A549 (cell line): Measurements from ENCODE around the gene NR2C2. TPM values are rescaled to one million over a fixed set of nuclear protein-coding genes. Genes with fewer than 3 reads are reported as not detected.

ENCODE experiments used
- ATAC-seq, 2 experiments: fragments of 200-7000 bp in 1 of 2; fragments of >200 bp in 1 of 2; cut with Nextera tagmentation in 1 of 2; cut with Tn5 transposase in 1 of 2; 3 replicates each; pipeline versions ENCODE4 v1.8.0 to v1.9.1; 2018 to 2020; ENCODE audit warnings: mild to moderate bottlenecking in 1 of 2, moderate library complexity in 1 of 2
- CTCF ChIA-PET: fragments of 300-600 bp; sonication (Branson Sonifier 250); formaldehyde crosslinking; extraction: SDS; loops from one replicate; lab custom pipeline; 2021; ENCODE audit warnings: antibody characterized with exemption, inconsistent platforms; lab: Yijun Ruan, JAX
- POLR2A ChIA-PET: fragments of 350-600 bp; formaldehyde crosslinking; extraction: SDS; loops from one replicate; lab custom pipeline; 2021; ENCODE audit warnings: antibody characterized with exemption, inconsistent platforms; lab: Yijun Ruan, JAX
- DNase-seq, 2 experiments: peaks; one replicate each; pipeline versions ENCODE4 v3.0.0 to v3.0.0-alpha.2; 2011 to 2016; ENCODE audit warnings: low read depth in 1 of 2, low spot score in 1 of 2
- FAIRE-seq: peaks from 2 replicates; lab custom pipeline; 2011; peaks lifted over from hg19 to GRCh38; lab: Jason Lieb, UNC
- H3K27ac ChIP-seq, 2 experiments: fragments of >200 bp; sonication (Bioruptor Twin); formaldehyde crosslinking; 3 replicates each; pipeline ENCODE4 v1.5.1; 2016 to 2017
- H3K4me1 ChIP-seq: fragments of >200 bp; sonication (Bioruptor Twin); formaldehyde crosslinking; 3 replicates; pipeline ENCODE4 v1.6.1; 2016
- H3K4me2 ChIP-seq: fragments of >200 bp; sonication (Bioruptor Twin); formaldehyde crosslinking; 3 replicates; pipeline ENCODE4 v1.6.1; 2016
- H3K4me3 ChIP-seq: fragments of >200 bp; sonication (Bioruptor Twin); formaldehyde crosslinking; 3 replicates; pipeline ENCODE4 v1.5.1; 2016
- H3K9me3 ChIP-seq: fragments of >200 bp; sonication (Bioruptor Twin); formaldehyde crosslinking; 3 replicates; pipeline ENCODE4 v1.6.1; 2016
- CBX2 ChIP-seq: fragments of 200-600 bp; sonication (generic); IDR thresholded peaks from 2 replicates; pipeline ENCODE4 v1.6.1; 2016; ENCODE audit warnings: low read depth, mild to moderate bottlenecking, borderline replicate concordance
- EHF ChIP-seq: fragments of 250-450 bp; sonication (Bioruptor Pico); IDR thresholded peaks from 2 replicates; pipeline ENCODE4 v1.5.0; 2020; ENCODE audit warnings: mild to moderate bottlenecking
- ESRRA ChIP-seq: fragments of 150-350 bp; IDR thresholded peaks from 2 replicates; pipeline ENCODE4 v1.6.1; 2014; ENCODE audit warnings: mild to moderate bottlenecking, low read length, borderline replicate concordance
- GATA3 ChIP-seq: IDR thresholded peaks from 2 replicates; pipeline ENCODE4 v1.6.1; 2012; ENCODE audit warnings: borderline replicate concordance
- HOXB13 ChIP-seq: fragments of 250-450 bp; sonication (Bioruptor Pico); IDR thresholded peaks from 2 replicates; pipeline ENCODE4 v1.5.0; 2020; ENCODE audit warnings: low read depth, mild to moderate bottlenecking, moderate library complexity
- HOXB5 ChIP-seq: fragments of 250-450 bp; sonication (Bioruptor Pico); IDR thresholded peaks from 2 replicates; pipeline ENCODE4 v1.5.0; 2020; ENCODE audit warnings: mild to moderate bottlenecking, moderate library complexity
- JUNB ChIP-seq: fragments of >200 bp; sonication (Bioruptor Twin); formaldehyde crosslinking; IDR thresholded peaks from 2 replicates; pipeline ENCODE4 v1.6.1; 2016
- KDM5A ChIP-seq: fragments of 200-600 bp; sonication (generic); IDR thresholded peaks from 2 replicates; pipeline ENCODE4 v1.6.1; 2016; ENCODE audit warnings: antibody characterized with exemption, mild to moderate bottlenecking
- MAFK ChIP-seq: fragments of 450-650 bp; IDR thresholded peaks from 2 replicates; pipeline ENCODE4 v1.6.1; 2014; ENCODE audit not compliant: partially characterized antibody
- MAZ ChIP-seq: fragments of 150-350 bp; IDR thresholded peaks from 2 replicates; pipeline ENCODE4 v1.6.1; 2014; ENCODE audit warnings: antibody characterized with exemption, low read depth, low read length, borderline replicate concordance
- NFE2L2 ChIP-seq: fragments of 150-350 bp; conservative IDR thresholded peaks from 2 replicates; pipeline ENCODE4 v1.6.1; 2014; ENCODE audit warnings: low read length
- NPAS2 ChIP-seq: fragments of 250-450 bp; sonication (Bioruptor Pico); IDR thresholded peaks from 2 replicates; pipeline ENCODE4 v1.8.0; 2022; ENCODE audit warnings: mild to moderate bottlenecking, moderate library complexity, borderline replicate concordance
- NR3C1 ChIP-seq: fragments of >200 bp; sonication (Bioruptor Twin); formaldehyde crosslinking; IDR thresholded peaks from 3 replicates; pipeline ENCODE4 v1.6.1; 2017
- POLR2A ChIP-seq: IDR thresholded peaks from 2 replicates; pipeline ENCODE4 v1.6.1; 2012; ENCODE audit warnings: mild to moderate bottlenecking, low read length
- RARB ChIP-seq: fragments of 250-450 bp; sonication (Bioruptor Pico); IDR thresholded peaks from 2 replicates; pipeline ENCODE4 v1.8.0; 2021; ENCODE audit warnings: mild to moderate bottlenecking, moderate library complexity
- RFX5 ChIP-seq: fragments of 450-650 bp; IDR thresholded peaks from 2 replicates; pipeline ENCODE4 v1.7.1; 2014; ENCODE audit warnings: antibody characterized with exemption, mild to moderate bottlenecking, moderate library complexity
- ZC3H11A ChIP-seq: fragments of 450-650 bp; IDR thresholded peaks from 2 replicates; pipeline ENCODE4 v1.6.1; 2014; ENCODE audit warnings: antibody characterized with exemption, mild to moderate bottlenecking
- ZFP36 ChIP-seq: fragments of 450-650 bp; IDR thresholded peaks from 2 replicates; pipeline ENCODE4 v1.6.1; 2014; ENCODE audit warnings: borderline replicate concordance; ENCODE audit not compliant: partially characterized antibody
- WGBS: methylation state at CpG from one replicate; pipeline ENCODE4 v1.1.6; 2017; ENCODE audit errors: missing lambda C conversion rate; 5-methylcytosine and 5-hydroxymethylcytosine counted together
- polyA plus RNA-seq, 4 experiments: library from polyadenylated mRNA; depleted of rRNA in 3 of 4; stranded (reverse); fragments of >200 nt; fragmentation: RNase III in 1 of 4; extraction: RNeasy Plus Mini Kit Qiagen cat#74134 plus additional on column Dnase treatment in 1 of 4; gene quantifications; 2 replicates in 3 of 4; 3 replicates in 1 of 4; pipeline ENCODE4 v1.2.3, GENCODE V29; 2011 to 2017
- TF ChIP-seq, protein P1 (sequence below): fragments of 250-450 bp; sonication (Bioruptor Pico); IDR thresholded peaks from 2 replicates; pipeline ENCODE4 v1.5.0; 2021; ENCODE audit warnings: mild to moderate bottlenecking, moderate library complexity, borderline replicate concordance
- TF ChIP-seq, protein P2 (sequence below): fragments of >200 bp; sonication (Bioruptor Twin); formaldehyde crosslinking; IDR thresholded peaks from 3 replicates; pipeline ENCODE4 v1.6.1; 2016
- TF ChIP-seq, protein P3 (sequence below): IDR thresholded peaks from 2 replicates; pipeline ENCODE4 v1.6.1; 2012
- TF ChIP-seq, protein P4 (sequence below): fragments of >200 bp; sonication (Bioruptor Twin); formaldehyde crosslinking; IDR thresholded peaks from 2 replicates; pipeline ENCODE4 v1.6.1; 2016
- TF ChIP-seq, protein P5 (sequence below): fragments of 150-350 bp; IDR thresholded peaks from 2 replicates; pipeline ENCODE4 v1.6.1; 2014; ENCODE audit warnings: low read depth, mild to moderate bottlenecking, low read length
- TF ChIP-seq, protein P6 (sequence below): IDR thresholded peaks from 2 replicates; pipeline ENCODE4 v1.6.1; 2012
- TF ChIP-seq, protein P7 (sequence below): fragments of >200 bp; sonication (Bioruptor Twin); formaldehyde crosslinking; IDR thresholded peaks from 3 replicates; pipeline ENCODE4 v1.5.1; 2016

The NR2C2 gene
- polyA plus RNA-seq, 2 of the 4 experiments (the other 2 are of a cell fraction): 14.6 to 20.2 TPM

DNA sequence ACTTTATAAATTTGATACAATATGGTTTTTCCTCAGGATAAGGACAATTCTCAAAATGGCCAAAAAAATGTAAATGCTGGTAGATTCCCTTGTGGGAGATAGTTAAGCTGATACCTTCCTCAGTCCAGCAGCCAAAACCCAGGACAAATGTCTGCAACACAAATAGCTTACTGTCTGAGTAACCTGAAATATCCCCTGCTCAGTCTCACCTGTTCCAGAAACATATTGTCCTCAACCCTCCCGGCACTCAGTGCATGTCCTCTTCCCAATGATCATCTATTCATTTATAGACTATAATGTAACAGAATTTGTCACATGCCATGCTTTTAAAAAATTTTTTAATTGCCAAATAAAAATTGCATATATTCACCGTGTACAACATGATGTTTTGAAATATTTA lies 139.3 kb downstream of the NR2C2 start:
- POLR2A ChIA-PET: no interaction called here
- no peaks in the 10 kb centered on the region for H3K4me1 ChIP-seq
- TF ChIP-seq RFX5 (no peak), ZC3H11A (no peak), NPAS2 (no peak), HOXB5 (no peak)
- TF ChIP-seq, protein P1, sequence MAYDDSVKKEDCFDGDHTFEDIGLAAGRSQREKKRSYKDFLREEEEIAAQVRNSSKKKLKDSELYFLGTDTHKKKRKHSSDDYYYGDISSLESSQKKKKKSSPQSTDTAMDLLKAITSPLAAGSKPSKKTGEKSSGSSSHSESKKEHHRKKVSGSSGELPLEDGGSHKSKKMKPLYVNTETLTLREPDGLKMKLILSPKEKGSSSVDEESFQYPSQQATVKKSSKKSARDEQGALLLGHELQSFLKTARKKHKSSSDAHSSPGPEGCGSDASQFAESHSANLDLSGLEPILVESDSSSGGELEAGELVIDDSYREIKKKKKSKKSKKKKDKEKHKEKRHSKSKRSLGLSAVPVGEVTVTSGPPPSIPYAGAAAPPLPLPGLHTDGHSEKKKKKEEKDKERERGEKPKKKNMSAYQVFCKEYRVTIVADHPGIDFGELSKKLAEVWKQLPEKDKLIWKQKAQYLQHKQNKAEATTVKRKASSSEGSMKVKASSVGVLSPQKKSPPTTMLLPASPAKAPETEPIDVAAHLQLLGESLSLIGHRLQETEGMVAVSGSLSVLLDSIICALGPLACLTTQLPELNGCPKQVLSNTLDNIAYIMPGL (CRISPR knock-in tag): no peak
- no peak for FAIRE-seq
- H3K4me3 ChIP-seq: no peak overlapping the region
- WGBS: 84% methylated on average over 2 of the region's 2 CpGs
- H3K9me3 ChIP-seq: no peaks in the 10 kb centered on the region
- no peak for ATAC-seq
- CTCF ChIA-PET: interaction anchor here (0.9 to 2.9 kb wide), 2 partner anchors 18 to 22 kb away, joined by 3 to 11 read pairs; no protein-coding TSS in a partner anchor
- no peak for DNase-seq
- H3K4me2 ChIP-seq: no peak overlapping the region
- no peak overlapping the region for H3K27ac ChIP-seq

DNA sequence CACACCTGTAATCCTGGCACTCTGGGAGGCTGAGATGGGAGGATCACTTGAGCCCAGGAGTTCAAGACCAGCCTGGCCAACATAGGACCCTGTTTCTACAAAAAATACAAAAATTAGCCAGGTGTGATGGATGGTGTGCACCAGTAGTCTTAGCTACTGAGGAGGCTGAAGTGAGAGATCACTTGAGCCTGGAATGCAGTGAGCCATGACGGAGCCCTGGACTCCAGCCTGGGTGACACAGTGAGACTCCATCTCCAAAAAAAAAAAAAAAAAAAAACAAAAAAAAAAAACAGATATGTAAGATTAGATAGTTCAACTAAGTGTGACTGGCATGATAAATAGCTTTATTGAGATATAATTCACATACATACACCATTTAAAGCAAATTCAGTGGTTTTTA lies 141.8 kb downstream of the NR2C2 start:
- no peak for TF ChIP-seq HOXB13
- no peak for TF ChIP-seq KDM5A
- TF ChIP-seq, protein P2, sequence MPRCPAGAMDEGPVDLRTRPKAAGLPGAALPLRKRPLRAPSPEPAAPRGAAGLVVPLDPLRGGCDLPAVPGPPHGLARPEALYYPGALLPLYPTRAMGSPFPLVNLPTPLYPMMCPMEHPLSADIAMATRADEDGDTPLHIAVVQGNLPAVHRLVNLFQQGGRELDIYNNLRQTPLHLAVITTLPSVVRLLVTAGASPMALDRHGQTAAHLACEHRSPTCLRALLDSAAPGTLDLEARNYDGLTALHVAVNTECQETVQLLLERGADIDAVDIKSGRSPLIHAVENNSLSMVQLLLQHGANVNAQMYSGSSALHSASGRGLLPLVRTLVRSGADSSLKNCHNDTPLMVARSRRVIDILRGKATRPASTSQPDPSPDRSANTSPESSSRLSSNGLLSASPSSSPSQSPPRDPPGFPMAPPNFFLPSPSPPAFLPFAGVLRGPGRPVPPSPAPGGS: no peak
- TF ChIP-seq, protein P3, sequence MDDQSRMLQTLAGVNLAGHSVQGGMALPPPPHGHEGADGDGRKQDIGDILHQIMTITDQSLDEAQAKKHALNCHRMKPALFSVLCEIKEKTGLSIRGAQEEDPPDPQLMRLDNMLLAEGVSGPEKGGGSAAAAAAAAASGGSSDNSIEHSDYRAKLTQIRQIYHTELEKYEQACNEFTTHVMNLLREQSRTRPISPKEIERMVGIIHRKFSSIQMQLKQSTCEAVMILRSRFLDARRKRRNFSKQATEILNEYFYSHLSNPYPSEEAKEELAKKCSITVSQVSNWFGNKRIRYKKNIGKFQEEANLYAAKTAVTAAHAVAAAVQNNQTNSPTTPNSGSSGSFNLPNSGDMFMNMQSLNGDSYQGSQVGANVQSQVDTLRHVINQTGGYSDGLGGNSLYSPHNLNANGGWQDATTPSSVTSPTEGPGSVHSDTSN: no peak
- TF ChIP-seq, protein P4, sequence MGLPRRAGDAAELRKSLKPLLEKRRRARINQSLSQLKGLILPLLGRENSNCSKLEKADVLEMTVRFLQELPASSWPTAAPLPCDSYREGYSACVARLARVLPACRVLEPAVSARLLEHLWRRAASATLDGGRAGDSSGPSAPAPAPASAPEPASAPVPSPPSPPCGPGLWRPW: no peak
- no peak for TF ChIP-seq ESRRA
- TF ChIP-seq, all 56 proteins: peak for 0
- Histone ChIP-seq H3K4me1 (no peaks in the 10 kb centered on the region), H3K4me2 (no peak overlapping the region), H3K9me3 (no peaks in the 10 kb centered on the region), H3K27ac (no peak overlapping the region), H3K4me3 (no peak overlapping the region)
- POLR2A ChIA-PET: no interaction called here
- CTCF ChIA-PET: no interaction called here
- no peak for ATAC-seq
- DNase-seq: no peak
- 94% methylated on average over 1 of the region's 1 CpG for WGBS
- FAIRE-seq: no peak

DNA sequence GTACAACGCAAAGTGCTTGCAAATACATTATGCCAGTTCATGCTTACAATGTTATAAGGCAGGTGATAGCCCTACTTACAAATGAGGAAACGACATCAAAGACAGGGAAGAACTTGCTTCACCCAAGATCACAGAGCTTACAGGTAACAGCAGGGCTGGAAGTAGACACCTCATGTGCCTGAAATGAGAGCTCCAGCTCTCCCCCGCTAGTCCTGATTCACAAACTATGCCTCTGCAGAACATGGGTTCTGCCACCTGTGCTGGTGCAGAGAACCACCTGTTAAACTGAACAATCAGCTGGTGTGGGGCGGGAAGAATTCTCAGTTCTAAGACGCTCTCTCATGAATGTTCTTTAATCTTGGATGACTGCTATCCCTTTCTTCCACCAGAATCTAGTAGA lies 144.2 kb downstream of the NR2C2 start:
- ChIA-PET POLR2A (interaction anchor here (0.6 kb wide), 1 partner anchor 81 kb away, joined by 4 read pairs; no protein-coding TSS in a partner anchor), CTCF (interaction anchor here (0.7 to 1.8 kb wide), 7 partner anchors 9 to 422 kb away, joined by 3 to 8 read pairs (median 3); no protein-coding TSS in a partner anchor)
- no peaks in the 10 kb centered on the region for H3K4me1 ChIP-seq
- ATAC-seq: no peak
- WGBS: 75% methylated on average over 5 of the region's 5 CpGs
- H3K4me3 ChIP-seq: no peak overlapping the region
- no peak overlapping the region for H3K4me2 ChIP-seq
- TF ChIP-seq JUNB (no peak), MAFK (no peak), POLR2A (no peak), CBX2 (no peak), RARB (CRISPR knock-in tag) (no peak), NFE2L2 (no peak), ZFP36 (no peak), GATA3 (no peak), NR3C1 (no peak), MAZ (no peak), EHF (CRISPR knock-in tag) (no peak)
- TF ChIP-seq, protein P5, sequence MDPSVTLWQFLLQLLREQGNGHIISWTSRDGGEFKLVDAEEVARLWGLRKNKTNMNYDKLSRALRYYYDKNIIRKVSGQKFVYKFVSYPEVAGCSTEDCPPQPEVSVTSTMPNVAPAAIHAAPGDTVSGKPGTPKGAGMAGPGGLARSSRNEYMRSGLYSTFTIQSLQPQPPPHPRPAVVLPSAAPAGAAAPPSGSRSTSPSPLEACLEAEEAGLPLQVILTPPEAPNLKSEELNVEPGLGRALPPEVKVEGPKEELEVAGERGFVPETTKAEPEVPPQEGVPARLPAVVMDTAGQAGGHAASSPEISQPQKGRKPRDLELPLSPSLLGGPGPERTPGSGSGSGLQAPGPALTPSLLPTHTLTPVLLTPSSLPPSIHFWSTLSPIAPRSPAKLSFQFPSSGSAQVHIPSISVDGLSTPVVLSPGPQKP: no peak
- TF ChIP-seq, protein P4: no peak
- TF ChIP-seq, protein P6, sequence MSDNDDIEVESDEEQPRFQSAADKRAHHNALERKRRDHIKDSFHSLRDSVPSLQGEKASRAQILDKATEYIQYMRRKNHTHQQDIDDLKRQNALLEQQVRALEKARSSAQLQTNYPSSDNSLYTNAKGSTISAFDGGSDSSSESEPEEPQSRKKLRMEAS: no peak
- TF ChIP-seq, protein P7, sequence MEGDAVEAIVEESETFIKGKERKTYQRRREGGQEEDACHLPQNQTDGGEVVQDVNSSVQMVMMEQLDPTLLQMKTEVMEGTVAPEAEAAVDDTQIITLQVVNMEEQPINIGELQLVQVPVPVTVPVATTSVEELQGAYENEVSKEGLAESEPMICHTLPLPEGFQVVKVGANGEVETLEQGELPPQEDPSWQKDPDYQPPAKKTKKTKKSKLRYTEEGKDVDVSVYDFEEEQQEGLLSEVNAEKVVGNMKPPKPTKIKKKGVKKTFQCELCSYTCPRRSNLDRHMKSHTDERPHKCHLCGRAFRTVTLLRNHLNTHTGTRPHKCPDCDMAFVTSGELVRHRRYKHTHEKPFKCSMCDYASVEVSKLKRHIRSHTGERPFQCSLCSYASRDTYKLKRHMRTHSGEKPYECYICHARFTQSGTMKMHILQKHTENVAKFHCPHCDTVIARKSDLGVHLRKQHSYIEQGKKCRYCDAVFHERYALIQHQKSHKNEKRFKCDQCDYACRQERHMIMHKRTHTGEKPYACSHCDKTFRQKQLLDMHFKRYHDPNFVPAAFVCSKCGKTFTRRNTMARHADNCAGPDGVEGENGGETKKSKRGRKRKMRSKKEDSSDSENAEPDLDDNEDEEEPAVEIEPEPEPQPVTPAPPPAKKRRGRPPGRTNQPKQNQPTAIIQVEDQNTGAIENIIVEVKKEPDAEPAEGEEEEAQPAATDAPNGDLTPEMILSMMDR: no peak
- TF ChIP-seq, protein P1 (CRISPR knock-in tag): no peak
- no peaks in the 10 kb centered on the region for H3K9me3 ChIP-seq
- H3K27ac ChIP-seq: no peak overlapping the region
- no peak for DNase-seq
- FAIRE-seq: no peak
